GM20000 (cell line): ENCODE results near the gene C2orf81.

Source experiments
- DNase-seq: peaks from one replicate; pipeline ENCODE4 v3.0.0; 2012; ENCODE audit warnings: low spot score
- TF ChIP-seq, protein P1 (sequence below): IDR thresholded peaks from 2 replicates; pipeline ENCODE4 v1.5.1; 2012; ENCODE audit warnings: mild to moderate bottlenecking, control low read depth; ENCODE audit errors: extremely low read depth, missing control alignments

The C2orf81 gene

DNA sequence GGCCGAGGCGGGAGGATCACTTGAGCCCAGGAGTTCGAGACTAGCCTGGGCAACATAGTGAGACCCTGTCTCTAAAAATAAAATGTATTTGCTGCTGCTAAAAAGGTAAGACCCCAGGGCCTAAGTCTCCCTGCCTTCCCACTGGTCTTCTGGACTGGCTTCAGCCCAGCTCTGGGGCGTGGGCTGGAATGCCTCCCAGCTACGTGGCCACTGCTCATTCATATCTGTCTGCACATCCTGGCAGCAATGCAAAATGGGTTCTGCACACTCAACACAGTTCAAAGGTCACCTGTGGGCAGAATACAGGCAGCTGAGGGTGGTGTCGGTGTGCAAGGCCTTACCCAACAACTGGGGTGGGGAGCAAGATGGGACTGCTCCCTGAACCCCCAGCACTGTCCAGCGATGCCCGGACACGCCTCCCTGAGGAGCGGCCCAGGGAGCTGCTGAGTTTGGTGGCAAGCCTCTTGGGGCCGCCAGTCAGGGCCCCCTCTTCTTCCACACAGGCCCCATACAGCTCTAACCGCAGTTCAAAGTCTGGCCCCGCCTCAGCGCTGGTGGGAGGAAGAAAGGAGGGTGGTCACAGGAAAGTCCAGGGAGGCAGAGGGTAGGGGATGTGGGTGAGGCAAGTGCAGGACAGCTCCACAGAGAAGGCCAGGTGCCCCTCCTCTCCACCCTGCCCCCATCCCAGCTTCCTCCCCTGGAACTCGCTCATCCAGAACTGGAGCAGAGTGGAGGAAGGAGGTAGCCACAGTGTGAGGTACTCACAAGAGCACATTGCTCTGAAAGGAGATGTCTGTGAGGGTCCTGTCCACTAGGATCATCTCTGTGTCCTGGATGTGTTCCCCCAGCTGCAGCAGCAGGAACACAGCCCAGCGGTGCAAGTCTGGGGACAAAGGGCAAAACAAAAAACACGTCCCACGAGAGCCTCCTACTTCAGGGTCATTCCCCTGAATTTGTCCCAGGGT is 8.3 kb upstream of the C2orf81 start:
- TF ChIP-seq, protein P1, sequence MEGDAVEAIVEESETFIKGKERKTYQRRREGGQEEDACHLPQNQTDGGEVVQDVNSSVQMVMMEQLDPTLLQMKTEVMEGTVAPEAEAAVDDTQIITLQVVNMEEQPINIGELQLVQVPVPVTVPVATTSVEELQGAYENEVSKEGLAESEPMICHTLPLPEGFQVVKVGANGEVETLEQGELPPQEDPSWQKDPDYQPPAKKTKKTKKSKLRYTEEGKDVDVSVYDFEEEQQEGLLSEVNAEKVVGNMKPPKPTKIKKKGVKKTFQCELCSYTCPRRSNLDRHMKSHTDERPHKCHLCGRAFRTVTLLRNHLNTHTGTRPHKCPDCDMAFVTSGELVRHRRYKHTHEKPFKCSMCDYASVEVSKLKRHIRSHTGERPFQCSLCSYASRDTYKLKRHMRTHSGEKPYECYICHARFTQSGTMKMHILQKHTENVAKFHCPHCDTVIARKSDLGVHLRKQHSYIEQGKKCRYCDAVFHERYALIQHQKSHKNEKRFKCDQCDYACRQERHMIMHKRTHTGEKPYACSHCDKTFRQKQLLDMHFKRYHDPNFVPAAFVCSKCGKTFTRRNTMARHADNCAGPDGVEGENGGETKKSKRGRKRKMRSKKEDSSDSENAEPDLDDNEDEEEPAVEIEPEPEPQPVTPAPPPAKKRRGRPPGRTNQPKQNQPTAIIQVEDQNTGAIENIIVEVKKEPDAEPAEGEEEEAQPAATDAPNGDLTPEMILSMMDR: no peak
- no peak for DNase-seq

DNA sequence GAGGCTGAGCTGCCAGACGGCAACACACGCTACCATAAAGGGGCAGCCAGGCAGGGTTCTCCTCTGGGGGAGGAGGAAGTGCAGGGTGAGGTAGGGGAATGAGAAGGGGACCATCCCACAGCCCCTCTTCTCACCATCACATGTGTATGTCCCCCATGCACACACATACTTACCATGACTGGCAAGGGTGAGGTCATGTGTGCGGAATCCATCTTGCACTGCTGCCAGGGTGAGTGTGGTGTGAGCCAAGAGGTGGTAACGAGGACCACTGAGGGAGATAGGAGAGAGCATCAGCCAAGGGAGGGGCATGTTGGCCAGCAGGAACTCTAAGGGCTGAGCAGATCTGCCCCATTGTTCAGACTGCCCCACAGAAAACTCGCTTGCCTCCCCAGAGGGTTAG is 7.3 kb upstream of the C2orf81 start:
- DNase-seq: no peak
- TF ChIP-seq, protein P1: no peak

DNA sequence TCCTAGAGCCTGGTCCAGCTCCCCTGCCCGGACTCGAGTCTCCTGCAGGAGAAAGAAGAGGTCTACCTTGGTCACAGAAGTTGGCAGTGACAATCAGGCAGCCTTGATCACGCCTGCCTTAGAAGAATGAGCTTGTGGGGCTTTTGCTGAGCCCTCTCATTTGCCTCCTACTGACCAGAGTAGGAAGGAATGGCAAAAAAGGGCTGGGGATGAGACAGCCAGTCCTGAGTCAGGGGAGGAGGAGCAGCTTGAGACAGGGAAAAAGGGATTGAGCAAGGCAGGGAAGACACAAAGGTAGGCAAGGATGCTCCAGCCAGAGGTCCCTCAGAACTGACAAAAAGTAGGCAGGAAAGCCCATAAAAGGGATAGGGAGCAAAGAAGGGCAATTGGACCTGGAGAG is 6.1 kb upstream of the C2orf81 start:
- DNase-seq: no peak
- TF ChIP-seq, protein P1: no peak

DNA sequence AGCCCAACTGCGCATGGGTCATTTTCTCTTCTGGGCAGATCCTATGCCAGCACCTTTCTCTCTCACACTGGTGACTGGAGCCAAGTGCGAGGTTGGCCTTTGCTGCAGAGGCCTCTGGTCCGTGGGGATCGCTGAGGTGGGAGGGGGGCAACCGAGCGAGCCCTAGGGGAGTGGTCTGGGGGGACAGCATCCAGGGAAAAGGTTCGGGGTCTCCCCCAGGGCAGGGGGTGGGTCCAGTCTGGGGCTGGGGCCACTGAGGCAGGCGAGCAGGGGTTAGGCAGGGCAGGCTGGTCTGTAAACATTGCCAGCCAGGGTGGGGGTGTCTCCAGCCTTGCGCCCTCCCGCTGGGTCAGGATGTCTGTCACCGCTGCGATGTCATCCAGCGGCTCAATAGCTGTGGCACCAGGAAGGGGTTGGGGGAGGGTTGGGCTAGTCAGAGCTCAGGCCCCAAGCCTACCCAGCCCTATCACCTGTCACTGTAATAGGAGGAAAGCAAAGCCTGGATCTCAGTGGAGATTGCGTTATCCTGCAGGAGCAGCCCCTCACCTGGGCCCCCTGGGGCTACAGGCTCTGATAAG is 4.9 kb upstream of the C2orf81 start:
- TF ChIP-seq, protein P1: no peak
- no peak for DNase-seq

DNA sequence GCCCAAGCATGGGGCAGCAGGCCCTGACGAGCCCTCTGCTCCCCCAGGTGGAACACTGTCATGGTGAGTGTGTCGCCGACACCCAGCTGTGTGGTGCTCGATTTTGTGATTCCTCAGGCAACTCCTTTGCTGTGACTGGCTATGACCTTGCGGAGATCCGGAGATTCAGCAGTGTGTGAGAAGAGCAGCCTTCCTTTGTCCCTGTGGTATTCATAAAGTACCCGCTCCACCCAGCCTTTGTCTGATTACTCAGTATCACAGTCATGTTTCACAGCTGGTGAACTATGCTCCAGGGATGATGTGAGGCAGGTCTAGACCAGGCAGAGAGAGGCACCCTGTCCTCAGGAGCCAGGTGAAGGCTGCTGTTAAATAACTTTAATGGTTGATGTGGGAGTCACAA is 4.1 kb upstream of the C2orf81 start:
- TF ChIP-seq, protein P1: no peak
- DNase-seq: no peak

DNA sequence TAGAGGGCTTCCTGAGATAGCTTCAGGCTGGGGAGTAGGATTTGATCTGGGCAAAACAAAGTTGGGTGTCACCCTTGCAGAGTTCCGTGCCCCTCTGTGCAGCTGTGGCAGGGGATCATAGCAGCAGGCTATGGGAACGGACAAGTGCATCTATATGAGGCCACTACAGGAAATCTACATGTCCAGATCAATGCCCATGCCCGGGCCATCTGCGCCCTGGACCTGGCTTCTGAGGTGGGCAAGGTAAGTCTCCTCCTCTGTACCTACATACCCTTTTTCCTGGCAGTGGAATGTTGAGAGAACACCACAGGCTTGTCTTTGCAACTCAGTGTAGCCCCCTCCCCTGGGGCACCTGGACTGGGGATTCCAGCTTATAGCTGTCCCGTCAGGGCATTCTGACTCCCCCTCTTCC is 3.6 kb upstream of the C2orf81 start:
- no peak for DNase-seq
- TF ChIP-seq, protein P1: no peak
